ENCODE measurements around the gene SINHCAF.

SINHCAF gene

DNA sequence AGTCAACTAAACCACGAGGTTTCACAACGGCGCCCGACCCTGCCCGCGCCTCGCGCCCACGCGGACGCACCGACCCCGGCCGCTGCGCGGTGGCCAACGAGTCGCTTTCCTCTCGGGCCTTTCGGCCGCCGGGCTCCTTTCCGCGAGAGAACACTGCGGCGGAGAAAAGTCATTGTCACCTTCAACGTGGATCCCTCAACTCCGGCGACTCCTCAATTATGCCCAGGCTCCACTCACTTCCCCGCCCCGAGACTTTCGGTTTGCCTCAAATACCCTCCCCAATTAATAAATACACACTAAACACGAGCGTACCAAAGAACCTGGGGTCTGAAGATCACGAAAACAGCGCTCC, 450 bp downstream of the SINHCAF start:
- Histone ChIP-seq H3K79me2 (ENCODE audit: insufficient read depth, low read length) (peaks cover 53% of the 10 kb centered on the region), H3K27ac (ENCODE audit: low read depth, low read length, poor library complexity, severe bottlenecking) (peak overlapping the region; percentile 73), H3K9me3 (ENCODE audit: low read length) (no peaks in the 10 kb centered on the region), H3K36me3 (ENCODE audit: insufficient read depth, low read length) (peaks cover 3% of the 10 kb centered on the region; the same call in 1 of the 2 replicates), H3F3A (ENCODE audit: insufficient read depth, low read length) (peaks cover 3% of the 10 kb centered on the region; the same call in 1 of the 2 replicates), H3K4me3 (ENCODE audit: low read depth, low read length, poor library complexity, severe bottlenecking) (peak overlapping the region; percentile 83), H4K20me1 (ENCODE audit: insufficient read depth, low read length) (no peaks in the 10 kb centered on the region), H3K27me3 (ENCODE audit: insufficient read depth, low read length) (no peaks in the 10 kb centered on the region), H2AFZ (ENCODE audit: low read length) (no peak overlapping the region), H3K4me2 (ENCODE audit: low read length) (peak overlapping the region; percentile 94), H3K4me1 (ENCODE audit: insufficient read depth, low read length, severe bottlenecking) (peaks cover 38% of the 10 kb centered on the region), H3K9me2 (ENCODE audit: low read depth, low read length) (no peaks in the 10 kb centered on the region), H3K9ac (ENCODE audit: low read length) (peak overlapping the region; percentile 90)
- no peak for TF ChIP-seq EZH2 (IDR thresholded peaks at IDR 0.05; ENCODE audit: borderline replicate concordance, low read length)
- TF ChIP-seq, protein P1, sequence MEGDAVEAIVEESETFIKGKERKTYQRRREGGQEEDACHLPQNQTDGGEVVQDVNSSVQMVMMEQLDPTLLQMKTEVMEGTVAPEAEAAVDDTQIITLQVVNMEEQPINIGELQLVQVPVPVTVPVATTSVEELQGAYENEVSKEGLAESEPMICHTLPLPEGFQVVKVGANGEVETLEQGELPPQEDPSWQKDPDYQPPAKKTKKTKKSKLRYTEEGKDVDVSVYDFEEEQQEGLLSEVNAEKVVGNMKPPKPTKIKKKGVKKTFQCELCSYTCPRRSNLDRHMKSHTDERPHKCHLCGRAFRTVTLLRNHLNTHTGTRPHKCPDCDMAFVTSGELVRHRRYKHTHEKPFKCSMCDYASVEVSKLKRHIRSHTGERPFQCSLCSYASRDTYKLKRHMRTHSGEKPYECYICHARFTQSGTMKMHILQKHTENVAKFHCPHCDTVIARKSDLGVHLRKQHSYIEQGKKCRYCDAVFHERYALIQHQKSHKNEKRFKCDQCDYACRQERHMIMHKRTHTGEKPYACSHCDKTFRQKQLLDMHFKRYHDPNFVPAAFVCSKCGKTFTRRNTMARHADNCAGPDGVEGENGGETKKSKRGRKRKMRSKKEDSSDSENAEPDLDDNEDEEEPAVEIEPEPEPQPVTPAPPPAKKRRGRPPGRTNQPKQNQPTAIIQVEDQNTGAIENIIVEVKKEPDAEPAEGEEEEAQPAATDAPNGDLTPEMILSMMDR (IDR thresholded peaks at IDR 0.05; ENCODE audit: low read length) = no peak

- Histone ChIP-seq H3K4me1 (ENCODE audit: insufficient read depth, low read length, severe bottlenecking) (peaks cover 43% of the 10 kb centered on the region), H3K9ac (ENCODE audit: low read length) (peak overlapping the region; percentile 90), H3K9me3 (ENCODE audit: low read length) (no peaks in the 10 kb centered on the region), H3F3A (ENCODE audit: insufficient read depth, low read length) (peaks cover 3% of the 10 kb centered on the region; the same call in 1 of the 2 replicates), H4K20me1 (ENCODE audit: insufficient read depth, low read length) (no peaks in the 10 kb centered on the region), H3K79me2 (ENCODE audit: insufficient read depth, low read length) (peaks cover 58% of the 10 kb centered on the region), H2AFZ (ENCODE audit: low read length) (no peak overlapping the region), H3K9me2 (ENCODE audit: low read depth, low read length) (no peaks in the 10 kb centered on the region), H3K27me3 (ENCODE audit: insufficient read depth, low read length) (no peaks in the 10 kb centered on the region), H3K27ac (ENCODE audit: low read depth, low read length, poor library complexity, severe bottlenecking) (peak overlapping the region; percentile 73), H3K36me3 (ENCODE audit: insufficient read depth, low read length) (peaks cover 3% of the 10 kb centered on the region; the same call in 1 of the 2 replicates), H3K4me3 (ENCODE audit: low read depth, low read length, poor library complexity, severe bottlenecking) (peak overlapping the region; percentile 83), H3K4me2 (ENCODE audit: low read length) (peak overlapping the region; percentile 94)
- TF ChIP-seq, protein P1 (IDR thresholded peaks at IDR 0.05; ENCODE audit: low read length) = no peak
- no peak for TF ChIP-seq EZH2 (IDR thresholded peaks at IDR 0.05; ENCODE audit: borderline replicate concordance, low read length)
These were observed 966 bp downstream of the SINHCAF start for GRCh38 chr12:31324845-31325523.

DNA sequence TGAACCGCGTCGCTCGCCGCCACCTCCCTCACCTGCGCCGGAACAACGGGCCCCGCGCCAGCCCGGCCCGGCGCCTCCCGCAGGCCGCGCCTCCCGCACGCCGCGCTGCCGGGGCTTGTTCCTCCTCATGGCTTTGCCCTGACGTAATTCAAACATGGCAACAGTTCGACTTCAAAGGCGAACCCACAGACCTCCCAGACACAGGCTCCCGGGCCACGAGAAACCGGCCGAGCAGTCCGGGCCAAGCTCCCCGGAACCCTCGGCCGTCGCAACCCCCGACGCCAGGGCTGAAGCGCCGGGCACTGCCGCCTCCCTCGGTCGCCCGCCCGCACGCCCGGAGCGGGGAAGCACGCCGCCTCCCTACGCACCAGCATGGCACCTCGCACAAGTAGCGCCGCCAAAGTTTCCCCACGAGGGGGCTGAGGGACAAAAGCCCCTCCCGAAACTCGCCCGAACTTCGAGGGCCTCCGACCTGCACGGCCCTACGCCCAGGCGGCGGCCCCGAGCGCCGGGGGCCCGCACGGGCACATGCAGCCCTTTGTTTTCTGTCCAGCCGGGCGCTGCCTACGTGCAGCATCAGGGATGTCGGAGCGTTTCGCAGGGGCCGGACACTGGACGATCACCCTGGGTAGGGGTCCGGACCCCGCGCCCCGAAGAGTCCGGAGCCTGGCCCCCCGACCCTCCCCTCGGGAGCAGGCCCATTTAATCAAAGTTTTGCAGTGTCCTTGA, 1.7 kb downstream of the SINHCAF start:
- Histone ChIP-seq H3K4me3 (ENCODE audit: low read depth, low read length, poor library complexity, severe bottlenecking) (peak overlapping the region; percentile 83), H3K9me2 (ENCODE audit: low read depth, low read length) (no peaks in the 10 kb centered on the region), H3K4me2 (ENCODE audit: low read length) (peak overlapping the region; percentile 94), H3K4me1 (ENCODE audit: insufficient read depth, low read length, severe bottlenecking) (peaks cover 50% of the 10 kb centered on the region), H3K36me3 (ENCODE audit: insufficient read depth, low read length) (peaks cover 3% of the 10 kb centered on the region; the same call in 1 of the 2 replicates), H3F3A (ENCODE audit: insufficient read depth, low read length) (peaks cover 3% of the 10 kb centered on the region; the same call in 1 of the 2 replicates), H2AFZ (ENCODE audit: low read length) (no peak overlapping the region), H3K27me3 (ENCODE audit: insufficient read depth, low read length) (no peaks in the 10 kb centered on the region), H3K27ac (ENCODE audit: low read depth, low read length, poor library complexity, severe bottlenecking) (peak overlapping the region; percentile 73), H4K20me1 (ENCODE audit: insufficient read depth, low read length) (no peaks in the 10 kb centered on the region), H3K9me3 (ENCODE audit: low read length) (no peaks in the 10 kb centered on the region), H3K79me2 (ENCODE audit: insufficient read depth, low read length) (peaks cover 65% of the 10 kb centered on the region), H3K9ac (ENCODE audit: low read length) (peak overlapping the region; percentile 90)
- no peak for TF ChIP-seq EZH2 (IDR thresholded peaks at IDR 0.05; ENCODE audit: borderline replicate concordance, low read length)
- TF ChIP-seq, protein P1 (IDR thresholded peaks at IDR 0.05; ENCODE audit: low read length) = peak; percentile 29; the same call in 1 of the 2 replicates
